Neutrophil (primary cell): ENCODE results near the gene TAF5L.

Source experiments
- H3K27ac ChIP-seq: fragments of 200-600 bp; sonication (generic); 2 replicates; pipeline ENCODE4 v1.5.1; 2016; ENCODE audit warnings: mild to moderate bottlenecking, moderate library complexity
- H3K27me3 ChIP-seq: fragments of 200-600 bp; sonication (generic); 2 replicates; pipeline ENCODE4 v1.6.0; 2016; ENCODE audit warnings: mild to moderate bottlenecking
- H3K36me3 ChIP-seq: fragments of 200-600 bp; sonication (generic); 2 replicates; pipeline ENCODE4 v1.5.1; 2017
- H3K4me1 ChIP-seq, 2 experiments: fragments of 200-600 bp in 1 of 2; sonication (generic) in 1 of 2; 1 replicate in 1 of 2; 2 replicates in 1 of 2; pipeline versions ENCODE4 v1.5.1 to v1.6.1; 2013 to 2016; ENCODE audit warnings: low read depth in 1 of 2, low read length in 1 of 2, mild to moderate bottlenecking in 1 of 2, moderate library complexity in 1 of 2; ENCODE audit not compliant: control insufficient read depth in 1 of 2, insufficient read depth in 1 of 2
- H3K4me3 ChIP-seq, 2 experiments: fragments of 200-600 bp in 1 of 2; sonication (generic) in 1 of 2; 1 replicate in 1 of 2; 2 replicates in 1 of 2; pipeline ENCODE4 v1.5.1; 2013 to 2016; ENCODE audit warnings: low read depth in 1 of 2, low read length in 1 of 2, mild to moderate bottlenecking in 1 of 2, moderate library complexity in 1 of 2
- H3K9me3 ChIP-seq: fragments of 200-600 bp; sonication (generic); 2 replicates; pipeline ENCODE4 v1.5.1; 2016
- TF ChIP-seq, protein P1 (sequence below): fragments of 200-600 bp; sonication (generic); IDR thresholded peaks from 2 replicates; pipeline ENCODE4 v1.5.1; 2016; ENCODE audit warnings: antibody characterized with exemption

The TAF5L gene

GRCh38 chr1:229574679-229575442, 51.1 kb downstream of the TAF5L start:
- H3K36me3 ChIP-seq: no peaks in the 10 kb centered on the region
- no peak overlapping the region for H3K27ac ChIP-seq
- no peak overlapping the region for H3K4me3 ChIP-seq
- H3K27me3 ChIP-seq: no peaks in the 10 kb centered on the region
- H3K4me1 ChIP-seq: peaks cover 9 to 10% of the 10 kb centered on the region in 2 experiments
- TF ChIP-seq, protein P1, sequence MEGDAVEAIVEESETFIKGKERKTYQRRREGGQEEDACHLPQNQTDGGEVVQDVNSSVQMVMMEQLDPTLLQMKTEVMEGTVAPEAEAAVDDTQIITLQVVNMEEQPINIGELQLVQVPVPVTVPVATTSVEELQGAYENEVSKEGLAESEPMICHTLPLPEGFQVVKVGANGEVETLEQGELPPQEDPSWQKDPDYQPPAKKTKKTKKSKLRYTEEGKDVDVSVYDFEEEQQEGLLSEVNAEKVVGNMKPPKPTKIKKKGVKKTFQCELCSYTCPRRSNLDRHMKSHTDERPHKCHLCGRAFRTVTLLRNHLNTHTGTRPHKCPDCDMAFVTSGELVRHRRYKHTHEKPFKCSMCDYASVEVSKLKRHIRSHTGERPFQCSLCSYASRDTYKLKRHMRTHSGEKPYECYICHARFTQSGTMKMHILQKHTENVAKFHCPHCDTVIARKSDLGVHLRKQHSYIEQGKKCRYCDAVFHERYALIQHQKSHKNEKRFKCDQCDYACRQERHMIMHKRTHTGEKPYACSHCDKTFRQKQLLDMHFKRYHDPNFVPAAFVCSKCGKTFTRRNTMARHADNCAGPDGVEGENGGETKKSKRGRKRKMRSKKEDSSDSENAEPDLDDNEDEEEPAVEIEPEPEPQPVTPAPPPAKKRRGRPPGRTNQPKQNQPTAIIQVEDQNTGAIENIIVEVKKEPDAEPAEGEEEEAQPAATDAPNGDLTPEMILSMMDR: no peak
- H3K9me3 ChIP-seq: no peaks in the 10 kb centered on the region

GRCh38 chr1:229572286-229572685, 53.6 kb downstream of the TAF5L start:
- no peaks in the 10 kb centered on the region for H3K9me3 ChIP-seq
- H3K36me3 ChIP-seq: no peaks in the 10 kb centered on the region
- H3K4me1 ChIP-seq: no peaks in the 10 kb centered on the region
- H3K27me3 ChIP-seq: no peaks in the 10 kb centered on the region
- H3K4me3 ChIP-seq: no peak overlapping the region
- TF ChIP-seq, protein P1: no peak
- H3K27ac ChIP-seq: no peak overlapping the region

- TF ChIP-seq, protein P1: no peak
- Histone ChIP-seq H3K9me3 (no peaks in the 10 kb centered on the region), H3K27ac (no peak overlapping the region), H3K4me1 (no peaks in the 10 kb centered on the region), H3K36me3 (no peaks in the 10 kb centered on the region), H3K27me3 (no peaks in the 10 kb centered on the region), H3K4me3 (no peak overlapping the region)
Observed at GRCh38 chr1:229570891-229571516, 54.9 kb downstream of the TAF5L start.

DNA sequence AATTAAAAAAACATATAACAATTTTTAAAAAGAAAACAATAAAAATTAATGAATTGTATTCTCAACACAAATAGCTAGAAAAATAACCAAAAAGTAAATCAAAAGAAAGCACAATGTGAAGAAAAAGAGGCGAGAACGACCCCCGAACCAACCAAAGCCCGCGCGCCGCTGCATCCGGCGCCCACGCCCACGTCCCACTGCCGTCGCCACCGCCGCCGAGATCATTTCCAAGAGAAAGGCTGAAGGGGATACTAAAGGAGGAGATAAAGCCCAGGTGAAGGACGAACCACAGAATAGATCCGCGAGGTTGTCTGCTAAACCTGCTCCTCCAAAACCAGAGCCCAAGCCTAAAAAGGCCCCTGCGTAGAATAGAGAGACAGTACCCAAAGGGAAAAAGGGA, 55.6 kb downstream of the TAF5L start:
- Histone ChIP-seq H3K36me3 (no peaks in the 10 kb centered on the region), H3K9me3 (no peaks in the 10 kb centered on the region), H3K4me3 (no peak overlapping the region), H3K27ac (no peak overlapping the region), H3K27me3 (no peaks in the 10 kb centered on the region), H3K4me1 (no peaks in the 10 kb centered on the region)
- TF ChIP-seq, protein P1: no peak

DNA sequence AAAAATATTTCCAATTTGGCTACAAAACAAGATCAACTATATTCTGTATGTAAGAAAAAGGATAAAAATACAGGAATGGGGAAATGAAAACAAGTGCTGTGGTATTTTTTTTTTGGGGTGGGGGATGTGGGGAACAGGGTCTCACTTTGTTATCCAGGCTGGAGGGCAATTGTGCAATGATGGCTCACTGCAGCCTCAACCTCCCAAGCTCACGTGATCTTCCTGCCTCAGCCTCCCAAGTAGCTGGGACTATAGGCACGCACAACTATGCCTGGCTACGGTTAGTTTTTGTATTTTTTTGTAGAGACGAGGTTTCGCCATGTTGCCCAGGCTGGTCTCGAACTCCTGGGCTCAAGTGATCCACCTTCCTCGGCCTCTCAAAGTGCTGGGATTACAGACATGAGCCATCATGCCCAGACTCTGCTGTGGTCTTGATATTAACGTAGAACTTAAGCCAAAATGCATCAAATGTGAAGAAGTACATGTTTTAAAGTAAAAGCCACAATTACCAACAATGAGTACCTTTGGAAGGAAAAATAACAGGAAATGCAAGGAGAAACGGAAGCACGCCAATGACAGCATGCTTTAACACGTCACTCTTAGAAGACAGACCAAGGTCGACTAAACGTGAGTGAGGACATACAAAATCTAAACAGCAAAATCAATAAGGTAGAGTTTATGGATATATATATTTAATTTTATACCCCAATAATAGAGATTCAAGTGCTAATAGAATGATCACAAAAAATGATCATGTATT, 58.6 kb downstream of the TAF5L start:
- TF ChIP-seq, protein P1: no peak
- no peak overlapping the region for H3K4me3 ChIP-seq

More for the DNA sequence above, 58.6 kb downstream of the TAF5L start:
- Histone ChIP-seq H3K9me3 (no peaks in the 10 kb centered on the region), H3K27me3 (no peaks in the 10 kb centered on the region), H3K4me1 (no peaks in the 10 kb centered on the region), H3K36me3 (no peaks in the 10 kb centered on the region), H3K27ac (no peak overlapping the region)
